K562 (cell line): ENCODE data around the gene ANO10. TPM values are rescaled to one million over a fixed set of nuclear protein-coding genes. Genes with fewer than 3 reads are reported as not detected.

Experiments
- ATAC-seq: fragments of 200-7000 bp; cut with Tn5 transposase; 3 replicates; pipeline ENCODE4 v1.9.1; 2020; ENCODE audit warnings: moderate library complexity
- BruUV-seq: library from RNA; stranded (reverse); fragments of 400-500 nt; replicated peaks from 2 replicates; lab custom pipeline; 2021; lab: Mats Ljungman, UMichigan
- CTCF ChIA-PET: fragments of 300-600 bp; formaldehyde crosslinking; extraction: SDS; loops from one replicate; lab custom pipeline; 2021; ENCODE audit warnings: low intra/inter-chr PET ratio; lab: Yijun Ruan, JAX
- POLR2A ChIA-PET: fragments of 300-600, 350-650 bp; sonication (Branson Sonifier 250); formaldehyde crosslinking; extraction: SDS; loops from one replicate; lab custom pipeline; 2021; ENCODE audit warnings: antibody characterized with exemption, inconsistent platforms; lab: Yijun Ruan, JAX
- DNase-seq, 4 experiments: peaks; one replicate each; pipeline versions ENCODE4 v3.0.0 to v3.0.0-alpha.2; 2011 to 2018; ENCODE audit warnings: low spot score in 3 of 4, mixed read lengths in 3 of 4; ENCODE audit errors: extremely low read depth in 1 of 4
- FAIRE-seq: peaks from 2 replicates; lab custom pipeline; 2011; peaks lifted over from hg19 to GRCh38; lab: Jason Lieb, UNC
- H2AFZ ChIP-seq: 2 replicates; pipeline ENCODE4 v1.6.0; 2011; ENCODE audit warnings: low read depth, low read length, control low read depth, inconsistent platforms
- H3K27ac ChIP-seq: fragments of 200-600 bp; 3 replicates; pipeline ENCODE4 v1.8.0; 2011; ENCODE audit warnings: low read depth, mild to moderate bottlenecking, control low read depth, inconsistent platforms, low read length, moderate library complexity, mixed read lengths; ENCODE audit errors: extremely low read depth
- H3K27me3 ChIP-seq, 2 experiments: fragments of 300-600 bp in 1 of 2; 2 replicates in 1 of 2; 3 replicates in 1 of 2; pipeline versions ENCODE4 v1.6.0 to v1.8.0; 2011; ENCODE audit warnings: inconsistent platforms in 2 of 2, low read length in 2 of 2, mild to moderate bottlenecking in 1 of 2, mixed read lengths in 1 of 2, moderate library complexity in 1 of 2; ENCODE audit not compliant: control insufficient read depth in 2 of 2, insufficient read depth in 2 of 2
- H3K36me3 ChIP-seq: fragments of 300-600 bp; 3 replicates; pipeline ENCODE4 v1.8.0; 2011; ENCODE audit warnings: mild to moderate bottlenecking, low read length, inconsistent platforms; ENCODE audit not compliant: control insufficient read depth, insufficient read depth
- H3K4me1 ChIP-seq, 2 experiments: fragments of 200-600 bp in 1 of 2; replicated peaks in 1 of 2; 2 replicates in 1 of 2; 3 replicates in 1 of 2; pipeline versions ENCODE4 v1.5.1 to v1.8.0; 2011; ENCODE audit warnings: inconsistent platforms in 2 of 2, low read length in 2 of 2, mild to moderate bottlenecking in 1 of 2, mixed read lengths in 1 of 2, moderate library complexity in 1 of 2; ENCODE audit not compliant: control insufficient read depth in 2 of 2, insufficient read depth in 2 of 2
- H3K4me2 ChIP-seq: 2 replicates; pipeline ENCODE4 v1.6.1; 2011; ENCODE audit warnings: low read length, control low read depth, inconsistent platforms, mixed read lengths; ENCODE audit not compliant: insufficient read depth
- H3K4me3 ChIP-seq: fragments of 200-600 bp; sonication (generic), shearing (Covaris generic); 2 replicates; pipeline ENCODE4 v1.5.1; 2016; ENCODE audit warnings: control low read depth, inconsistent platforms
- H3K79me2 ChIP-seq: fragments of 200-600 bp; 3 replicates; pipeline ENCODE4 v1.8.0; 2011; ENCODE audit warnings: low read length, inconsistent platforms; ENCODE audit not compliant: control insufficient read depth, insufficient read depth
- H3K9ac ChIP-seq, 2 experiments: 2 replicates each; pipeline versions ENCODE4 v1.6.0 to v1.6.1; 2011; ENCODE audit warnings: low read depth in 2 of 2, low read length in 2 of 2, control low read depth in 1 of 2, inconsistent platforms in 1 of 2, mild to moderate bottlenecking in 1 of 2, mixed read lengths in 1 of 2; ENCODE audit not compliant: insufficient read depth in 1 of 2
- H3K9me1 ChIP-seq: one replicate; pipeline ENCODE4 v1.6.0; 2011; ENCODE audit warnings: inconsistent platforms, mild to moderate bottlenecking, low read length, moderate library complexity; ENCODE audit not compliant: control insufficient read depth, insufficient read depth
- H3K9me3 ChIP-seq: replicated peaks from 2 replicates; pipeline ENCODE4 v1.5.1; 2011; ENCODE audit warnings: low read depth, low read length, inconsistent platforms; ENCODE audit not compliant: control insufficient read depth, insufficient read depth
- H4K20me1 ChIP-seq: replicated peaks from 2 replicates; pipeline ENCODE4 v1.6.1; 2011; ENCODE audit warnings: low read length, inconsistent platforms, mixed read lengths; ENCODE audit not compliant: control insufficient read depth, insufficient read depth
- DMBX1 ChIP-seq: fragments of 250-450 bp; sonication (Bioruptor Pico); IDR thresholded peaks from 2 replicates; pipeline ENCODE4 v1.8.0; 2022; ENCODE audit warnings: inconsistent platforms, mild to moderate bottlenecking, moderate library complexity, borderline replicate concordance
- E2F1 ChIP-seq: sonication (generic); formaldehyde crosslinking; IDR thresholded peaks from 2 replicates; pipeline ENCODE4 v1.8.1; 2023; ENCODE audit warnings: mild to moderate bottlenecking, missing genetic modification reagents, moderate library complexity
- SRF ChIP-seq, 2 experiments: fragments of 250-450, 450-650 bp in 1 of 2; sonication (Bioruptor Pico) in 1 of 2; sonication (generic) in 1 of 2; formaldehyde crosslinking; IDR thresholded peaks; 2 replicates each; pipeline versions ENCODE4 v1.5.0 to v1.5.1; 2020 to 2022; ENCODE audit warnings: mild to moderate bottlenecking in 1 of 2, missing genetic modification reagents in 1 of 2
- ZBTB2 ChIP-seq: fragments of 450-650 bp; IDR thresholded peaks from 2 replicates; pipeline ENCODE4 v1.6.1; 2016; ENCODE audit warnings: antibody characterized with exemption
- whole genome bisulfite sequencing: fragments of 100-300 bp; shearing (Covaris generic); methylation state at CpG from one replicate; pipeline ENCODE4 v1.1.6; 2016; ENCODE audit warnings: low coverage, mixed read lengths; ENCODE audit not compliant: insufficient coverage; ENCODE audit errors: missing lambda C conversion rate; 5-methylcytosine and 5-hydroxymethylcytosine counted together
- in situ Hi-C: fragments of 300-500 bp; cut with MboI; formaldehyde crosslinking; loops from 4 replicates; pipeline ENCODE4 v1.15.0; 2018; ENCODE audit warnings: inconsistent platforms, mixed read lengths
- intact Hi-C: fragments of 100-400 bp; cut with micrococcal nuclease; formaldehyde crosslinking; loops from 2 replicates; pipeline ENCODE4 v1.14.2; 2022
- polyA plus RNA-seq, 8 experiments: library from polyadenylated mRNA; depleted of rRNA in 4 of 8; stranded (reverse) in 5 of 8; unstranded in 3 of 8; fragments of >200 nt; fragmentation: Nextera tagmentation in 2 of 8; fragmentation: Illumina TruSeq in 1 of 8; extraction: Ambion mirVana in 2 of 8; extraction: Trizol in 1 of 8; gene quantifications; 2 replicates each; pipeline versions ENCODE4 v1.2.1 to v1.2.3, GENCODE V29; 2011 to 2014; ENCODE audit warnings: inconsistent platforms in 1 of 8, missing spikeins in 1 of 8
- total RNA-seq, 7 experiments: library from RNA; depleted of rRNA in 6 of 7; stranded (reverse); fragments of >200 nt in 6 of 7; fragmentation: Illumina TruSeq in 2 of 7; extraction: Trizol in 2 of 7; gene quantifications; 2 replicates each; pipeline versions ENCODE4 v1.2.1 to v1.2.3, GENCODE V29; 2011 to 2021; ENCODE audit warnings: low replicate concordance in 1 of 7

Gene ANO10
- total and polyA plus RNA-seq, 9 of the 15 experiments (the other 6 are each of a cell fraction or from before 2014, with no cell fraction given): 6.4 to 46.0 (median 32.3) TPM

GRCh38 chr3:43583481-43583880, 38.3 kb downstream of the ANO10 start (continued):
- peak; percentile 9; the same call in 1 of the 2 replicates for TF ChIP-seq DMBX1 (CRISPR knock-in tag)
- TF ChIP-seq, all 486 proteins: peak for 13

- ATAC-seq (no peak), FAIRE-seq (no peak), DNase-seq (no peak)
- in situ Hi-C loops: no loop called here
- peaks cover 11% of the 10 kb centered on the region; the same call in 2 of the 3 replicates for H3K79me2 ChIP-seq
- no peaks in the 10 kb centered on the region for H3K9me1 ChIP-seq
- no peak overlapping the region for H3K9ac ChIP-seq
- ChIA-PET CTCF (no interaction called here), POLR2A (interaction anchor here (0.6 kb wide), 1 partner anchor 19 kb away, joined by 4 read pairs; no protein-coding TSS in a partner anchor)
- no peaks in the 10 kb centered on the region for H3K9me3 ChIP-seq
- H3K27ac ChIP-seq: peak overlapping the region; percentile 77; the same call in 1 of the 3 replicates
- H3K4me3 ChIP-seq: no peak overlapping the region
- no peak overlapping the region for H2AFZ ChIP-seq
- no TSS peak for BruUV-seq
- H4K20me1 ChIP-seq: no peaks in the 10 kb centered on the region
- no peak for TF ChIP-seq E2F1
- peak in 1 of 2 experiments; percentile 70; a peak in 2 of 4 replicates for TF ChIP-seq SRF (CRISPR knock-in tag; IDR thresholded peaks at IDR 0.05)
- TF ChIP-seq ZBTB2: no peak
- intact Hi-C loops: loop anchor here (5.0 kb wide), 1 partner anchor 39 kb away; the partner anchor contains the start of gene ANO10
- 68% methylated on average over 1 of the region's 1 CpG for WGBS
- H3K27me3 ChIP-seq: no peaks in the 10 kb centered on the region
- no peak overlapping the region for H3K4me2 ChIP-seq
- H3K4me1 ChIP-seq: peaks cover 15 to 44% of the 10 kb centered on the region in 2 experiments
- H3K36me3 ChIP-seq: peaks cover 4% of the 10 kb centered on the region; the same call in 1 of the 3 replicates
Observed at GRCh38 chr3:43582866-43583265, 38.9 kb downstream of the ANO10 start.
